CD4-positive, alpha-beta T cell treated with Interleukin-6 at 100 ng/mL for 8 hours (primary cell): ENCODE measurements around the gene SIT1.
A peak's percentile ranks its signal among the peaks of the same experiment; 100 is the strongest.
"Not testable (repeated sequence)": the region's sequence is repeated elsewhere in the genome, so short reads cannot be mapped to it uniquely, and the experiment has no call there.

Source experiments
- DNase-seq: peaks from one replicate; pipeline ENCODE4 v3.0.0-alpha.2; 2020; ENCODE audit warnings: mixed read lengths, low spot score

SIT1 gene

DNA sequence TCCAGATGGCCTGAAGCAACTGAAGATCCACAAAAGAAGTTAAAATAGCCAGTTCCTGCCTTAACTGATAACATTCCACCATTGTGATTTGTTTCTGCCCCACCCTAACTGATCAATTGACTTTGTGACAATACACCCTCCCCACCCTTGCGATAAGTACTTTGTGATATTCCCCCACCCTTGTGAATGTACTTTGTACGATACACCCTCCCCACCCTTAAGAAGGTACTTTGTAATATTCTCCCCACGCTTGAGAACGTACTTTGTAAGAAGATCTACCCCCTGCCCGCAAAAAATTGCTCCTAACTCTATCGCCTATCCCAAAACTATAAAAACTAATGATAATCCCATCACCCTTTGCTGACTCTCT is 13.9 kb downstream of the SIT1 start:
- DNase-seq, result not testable (repeated sequence)

GRCh38 chr9:35636135-35636876 is 14.4 kb downstream of the SIT1 start:
- no peak for DNase-seq

- DNase-seq, result no peak
Observed at GRCh38 chr9:35635730-35636129, 15.0 kb downstream of the SIT1 start.

DNA sequence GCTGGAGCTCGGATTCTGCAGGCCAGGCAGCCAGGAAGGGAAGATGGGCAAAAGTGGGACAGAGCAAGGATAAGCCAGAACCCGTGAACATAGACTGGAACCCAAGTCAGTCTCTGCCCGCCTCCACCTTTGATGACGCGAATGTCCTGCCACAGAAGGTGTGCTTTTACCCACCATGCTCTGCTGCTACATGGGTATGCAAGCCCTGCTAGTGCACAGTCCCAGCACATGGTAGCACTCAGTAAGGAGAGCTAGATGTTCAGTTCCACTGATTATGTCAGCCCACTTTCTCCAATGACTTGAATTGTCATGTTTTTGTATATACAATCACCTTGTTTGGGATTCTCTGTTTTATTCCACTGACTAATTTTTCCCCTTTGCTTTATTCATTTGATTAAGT is 21.1 kb downstream of the SIT1 start:
- no peak for DNase-seq

DNA sequence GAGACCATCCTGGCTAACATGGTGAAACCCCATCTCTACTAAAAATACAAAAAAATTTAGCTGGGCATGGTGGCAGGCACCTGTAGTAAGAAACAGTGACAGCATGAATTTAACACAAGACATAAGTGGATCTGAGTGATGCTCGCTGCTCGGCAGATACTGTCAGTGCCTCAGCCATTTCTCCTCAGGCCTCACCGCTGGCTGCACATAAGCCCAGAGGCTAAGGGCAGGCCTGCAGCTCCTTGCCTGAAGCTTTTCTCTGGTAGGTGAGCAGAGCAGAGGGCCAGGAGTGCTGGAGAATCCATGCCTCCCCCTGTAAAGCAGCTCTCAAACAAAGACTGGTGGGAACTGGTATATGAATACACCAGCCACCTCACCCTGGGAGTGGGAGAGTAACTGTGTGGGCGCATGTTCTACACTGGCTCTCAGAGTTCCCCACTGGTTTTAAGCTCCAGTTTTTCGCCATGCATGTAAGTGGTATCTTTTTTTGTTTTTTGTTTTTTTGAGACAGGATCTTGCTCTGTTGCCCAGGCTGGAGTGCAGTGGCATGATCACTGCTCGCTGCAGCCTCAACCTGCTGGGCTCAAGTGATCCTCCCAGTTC is 22.2 kb downstream of the SIT1 start:
- no peak for DNase-seq

DNA sequence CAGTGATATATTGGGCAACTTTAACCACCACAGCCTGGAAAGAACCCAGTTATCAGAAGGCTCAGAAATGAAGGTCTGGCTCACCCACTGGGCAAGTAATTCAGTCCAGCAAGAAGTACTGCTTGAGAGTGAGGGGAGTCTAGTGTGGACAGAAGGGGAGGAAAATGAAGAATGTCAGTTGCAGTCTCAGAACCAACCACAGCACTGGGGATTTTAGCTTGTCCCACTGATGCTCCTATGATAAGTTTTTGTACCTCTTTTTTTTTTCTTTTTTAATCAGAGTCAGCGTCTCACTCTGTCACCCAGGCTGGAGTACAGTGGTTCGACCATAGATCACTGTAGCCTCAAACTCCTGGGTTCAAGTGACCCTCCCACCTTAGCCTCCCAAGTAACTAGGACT is 23.2 kb downstream of the SIT1 start:
- no peak for DNase-seq

- no peak for DNase-seq
Observed at GRCh38 chr9:35619800-35620158, 31.0 kb downstream of the SIT1 start.

- DNase-seq, result peak; percentile 38
Observed at GRCh38 chr9:35618854-35619799, 31.6 kb downstream of the SIT1 start.

GRCh38 chr9:35618325-35618727 is 32.4 kb downstream of the SIT1 start, which contains the start of gene CD72:
TSS of gene CD72 (minus strand) at chr9:35618413. CDS start at chr9:35618303, 110 bp downstream.
- no peak for DNase-seq

DNA sequence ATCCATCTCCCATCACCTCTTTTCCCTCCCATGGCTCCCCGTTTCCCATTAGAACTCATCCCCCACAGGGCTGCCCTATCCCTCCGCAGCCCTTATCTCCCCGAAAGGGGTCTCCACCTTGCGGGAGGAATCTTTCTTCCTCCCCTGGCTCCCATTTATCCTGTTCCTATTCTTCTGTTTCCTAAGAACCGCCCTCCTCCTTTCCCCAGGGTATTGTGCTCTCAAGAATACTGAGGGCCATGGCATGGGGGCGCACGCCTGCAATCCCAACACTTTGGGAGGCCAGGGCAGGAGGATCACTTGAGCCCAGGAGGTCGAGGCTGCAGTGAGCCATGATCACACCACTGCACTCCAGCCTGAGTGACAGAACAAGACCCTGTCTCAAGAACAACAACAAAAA is 33.2 kb downstream of the SIT1 start:
- DNase-seq, result no peak

- peak; percentile 69 for DNase-seq
Observed at GRCh38 chr9:35616681-35617459, 33.9 kb downstream of the SIT1 start.

DNA sequence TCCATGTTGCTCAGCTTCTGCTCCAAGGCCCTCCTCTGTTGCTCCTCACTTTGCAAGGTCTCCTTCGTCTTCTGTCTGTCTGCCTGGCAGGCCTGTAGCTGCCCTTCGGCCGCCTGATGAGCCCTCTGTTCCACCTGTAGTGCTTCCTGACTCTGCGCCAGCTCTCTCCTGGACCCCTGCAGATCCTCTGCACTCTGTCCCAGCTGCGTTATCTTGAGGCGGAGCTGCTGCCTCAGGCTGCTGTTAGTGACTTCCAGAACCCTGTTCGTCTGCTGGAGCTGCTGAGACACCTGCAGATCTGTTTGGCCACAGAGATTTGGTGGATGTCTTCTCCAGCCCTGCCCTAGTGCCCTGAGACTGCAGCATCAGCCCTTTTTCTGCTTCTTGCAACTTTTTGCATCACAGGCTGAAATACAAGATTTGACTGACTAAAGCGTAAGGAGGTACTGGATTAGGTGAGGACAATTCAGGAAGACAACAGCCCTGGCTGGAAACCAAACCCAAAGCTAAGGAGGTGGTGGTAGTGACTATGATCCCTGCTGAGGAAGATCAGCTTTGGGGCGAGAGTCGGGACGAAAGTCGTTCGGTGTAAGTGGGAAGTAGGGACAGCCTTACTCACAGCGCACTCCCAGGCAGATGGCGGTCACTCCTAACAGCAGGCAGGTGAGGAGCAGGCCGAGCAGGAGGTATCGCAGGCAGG is 34.6 kb downstream of the SIT1 start:
- DNase-seq, result no peak

GRCh38 chr9:35612843-35613242 is 37.9 kb downstream of the SIT1 start:
- no peak for DNase-seq

- not testable (repeated sequence) for DNase-seq
Observed at GRCh38 chr9:35612066-35612465, 38.7 kb downstream of the SIT1 start.

DNA sequence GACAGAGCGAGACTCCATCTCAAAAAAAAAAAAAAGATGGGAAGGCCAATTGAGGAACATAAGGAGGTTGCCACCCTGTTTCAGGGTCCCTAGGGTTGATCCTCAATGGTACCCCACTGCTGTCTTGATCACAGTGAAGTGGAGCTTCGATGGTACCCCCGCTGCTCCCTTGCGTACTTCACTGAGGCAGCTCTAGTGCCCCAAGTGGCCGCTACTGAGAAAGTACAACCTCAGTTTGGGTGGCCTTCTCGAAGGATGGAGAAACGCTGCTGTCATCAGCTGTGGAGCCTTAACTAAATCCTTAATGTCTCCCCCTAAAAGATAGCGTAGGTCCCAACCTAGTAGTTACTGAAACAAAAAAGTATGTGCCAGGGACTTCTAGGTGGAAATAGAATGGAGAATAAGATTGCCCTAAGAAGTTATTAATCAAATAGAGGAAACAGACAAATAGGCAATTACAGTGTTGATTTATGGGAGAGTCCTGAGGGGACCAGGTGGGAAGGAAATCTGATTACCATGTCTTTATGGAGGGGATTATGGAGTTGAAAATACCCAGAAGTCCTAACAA is 39.4 kb downstream of the SIT1 start:
- peak; percentile 60 for DNase-seq

DNA sequence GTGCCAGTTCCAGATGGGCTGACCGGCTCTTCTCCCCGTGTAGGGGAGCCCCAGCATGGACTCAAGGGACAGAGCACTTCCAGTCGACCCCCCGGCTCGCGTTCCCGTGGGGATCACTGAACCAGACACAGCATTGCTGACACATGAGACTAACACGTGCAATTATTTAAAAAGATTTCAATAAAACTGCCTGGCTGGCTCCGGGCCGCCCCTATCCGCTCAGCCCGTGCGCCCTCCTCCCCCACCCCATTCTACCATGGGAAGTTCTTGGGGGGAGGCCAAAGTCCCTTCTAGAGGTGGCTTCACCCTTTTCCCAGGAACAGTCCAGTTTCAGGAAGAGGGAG is 40.9 kb downstream of the SIT1 start:
- DNase-seq, result no peak

DNA sequence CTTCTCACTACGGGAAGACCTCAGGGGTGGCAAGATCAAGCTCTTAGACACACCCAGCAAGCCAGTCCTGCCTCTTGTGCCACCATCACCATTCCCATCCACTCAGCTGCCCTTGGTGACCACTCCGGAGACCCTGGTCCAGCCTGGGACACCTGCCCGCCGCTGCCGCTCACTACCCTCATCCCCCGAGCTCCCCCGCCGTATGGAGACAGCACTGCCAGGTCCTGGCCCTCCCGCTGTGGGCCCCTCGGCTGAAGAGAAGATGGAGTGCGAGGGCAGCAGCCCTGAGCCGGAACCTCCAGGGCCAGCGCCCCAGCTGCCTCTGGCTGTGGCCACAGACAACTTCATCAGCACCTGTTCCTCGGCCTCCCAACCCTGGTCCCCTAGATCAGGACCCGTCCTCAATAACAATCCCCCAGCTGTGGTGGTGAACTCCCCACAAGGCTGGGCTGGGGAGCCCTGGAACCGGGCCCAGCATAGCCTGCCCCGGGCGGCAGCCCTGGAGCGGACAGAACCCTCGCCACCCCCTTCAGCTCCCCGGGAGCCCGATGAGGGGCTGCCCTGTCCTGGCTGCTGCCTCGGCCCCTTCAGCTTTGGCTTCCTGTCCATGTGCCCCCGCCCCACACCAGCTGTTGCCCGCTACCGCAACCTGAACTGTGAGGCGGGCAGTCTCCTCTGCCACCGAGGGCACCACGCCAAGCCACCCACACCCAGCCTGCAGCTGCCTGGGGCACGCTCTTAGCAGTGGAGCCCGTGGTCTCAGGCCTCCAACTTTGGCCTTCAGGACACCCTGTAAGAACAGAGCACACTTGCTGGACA is 41.5 kb downstream of the SIT1 start:
- DNase-seq, result no peak

DNA sequence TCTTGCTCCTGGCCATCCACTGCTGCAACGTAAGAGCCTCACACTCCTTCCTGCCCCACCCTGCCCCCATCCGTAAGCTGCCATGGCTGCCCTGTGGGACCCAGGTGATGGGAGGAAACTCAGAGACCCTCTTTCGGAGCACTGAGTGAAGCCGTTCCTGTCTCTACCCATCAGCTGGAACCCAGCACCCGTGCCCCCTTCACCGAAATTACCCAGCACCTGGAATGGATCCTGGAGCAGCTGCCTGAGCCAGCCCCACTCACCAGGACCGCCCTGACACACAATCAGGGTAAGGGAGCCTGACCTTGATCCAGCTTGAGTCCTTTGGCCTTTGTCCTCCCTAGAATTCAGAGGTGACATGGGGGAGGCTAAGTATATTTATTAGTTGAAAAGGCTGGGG is 42.5 kb downstream of the SIT1 start:
- DNase-seq, result no peak

DNA sequence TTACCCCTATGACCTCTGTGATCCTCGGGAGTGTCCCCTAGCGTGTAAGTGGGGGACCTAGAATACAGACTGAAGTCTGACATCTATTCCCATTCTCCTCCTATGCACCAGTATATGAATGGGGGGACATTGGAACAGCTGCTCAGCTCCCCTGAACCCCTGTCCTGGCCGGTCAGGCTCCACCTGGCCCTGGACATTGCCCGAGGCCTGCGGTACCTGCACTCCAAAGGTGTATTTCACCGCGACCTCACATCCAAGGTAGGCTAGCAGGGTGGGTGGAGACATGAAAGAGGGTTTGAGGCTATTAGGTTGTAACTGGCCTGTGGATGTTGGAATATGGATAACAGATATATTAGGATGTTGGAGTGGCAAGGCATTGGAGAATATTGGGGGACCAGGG is 44.0 kb downstream of the SIT1 start:
- DNase-seq, result no peak

- no peak for DNase-seq
Observed at GRCh38 chr9:35606138-35606504, 44.6 kb downstream of the SIT1 start.
